Heart left ventricle (tissue), 13 donors: ENCODE data around the gene CAPN2.

Source experiments
- POLR2A ChIP-seq, 2 donors: fragments of 450-650 bp; IDR thresholded peaks; one replicate each; pipeline ENCODE4 v1.6.1; 2017; ENCODE audit warnings: antibody characterized with exemption in 2 of 2, mild to moderate bottlenecking in 2 of 2, moderate library complexity in 2 of 2
- TF ChIP-seq, protein P1 (sequence below), 12 donors: fragments of 200-600 bp; sonication (generic) in 4 of 12; IDR thresholded peaks; one replicate each; pipeline versions ENCODE4 v1.5.0 to v1.8.0; 2018 to 2022; ENCODE audit warnings: antibody characterized with exemption in 12 of 12, mild to moderate bottlenecking in 5 of 12
- donor health status: ischemic (EF 13 %, LVEDD 7.1; RV severe dilation, severe dysfunction).
- donor health status: DM: no; HTN: yes; CAD: no.
- donor health status: DM: no; HTN: no; CAD: no.
- donor health status: ischemic (EF 25% LVEDD 6.9; RV normal size, moderate dysfunction).
- donor health status: ischemic (EF 25% LVEDD 5.7; RV mildly dilated, moderate dysfunction).
- donor health status: ischemic (EF 35%, LVEDD 5.7; RV mildly dilated, moderate dysfunction).
- donor health status: nonischemic (EF 11% LVEDD 7.7; RV severe dilation, severe dysfunction).
- donor health status: DM: yes; HTN: yes; CAD: no.
- donor health status: PGD.
- donor health status: ischemic (EF 29% LVEDD 5.4; RV normal size, mild dysfunction).
- donor health status: nonischemic (EF 23%, LVEDD 6.1; RV moderate dilation, normal function).

GRCh38 chr1:223707256-223708000 is 4.9 kb upstream of the CAPN2 start:
- TF ChIP-seq, protein P1, sequence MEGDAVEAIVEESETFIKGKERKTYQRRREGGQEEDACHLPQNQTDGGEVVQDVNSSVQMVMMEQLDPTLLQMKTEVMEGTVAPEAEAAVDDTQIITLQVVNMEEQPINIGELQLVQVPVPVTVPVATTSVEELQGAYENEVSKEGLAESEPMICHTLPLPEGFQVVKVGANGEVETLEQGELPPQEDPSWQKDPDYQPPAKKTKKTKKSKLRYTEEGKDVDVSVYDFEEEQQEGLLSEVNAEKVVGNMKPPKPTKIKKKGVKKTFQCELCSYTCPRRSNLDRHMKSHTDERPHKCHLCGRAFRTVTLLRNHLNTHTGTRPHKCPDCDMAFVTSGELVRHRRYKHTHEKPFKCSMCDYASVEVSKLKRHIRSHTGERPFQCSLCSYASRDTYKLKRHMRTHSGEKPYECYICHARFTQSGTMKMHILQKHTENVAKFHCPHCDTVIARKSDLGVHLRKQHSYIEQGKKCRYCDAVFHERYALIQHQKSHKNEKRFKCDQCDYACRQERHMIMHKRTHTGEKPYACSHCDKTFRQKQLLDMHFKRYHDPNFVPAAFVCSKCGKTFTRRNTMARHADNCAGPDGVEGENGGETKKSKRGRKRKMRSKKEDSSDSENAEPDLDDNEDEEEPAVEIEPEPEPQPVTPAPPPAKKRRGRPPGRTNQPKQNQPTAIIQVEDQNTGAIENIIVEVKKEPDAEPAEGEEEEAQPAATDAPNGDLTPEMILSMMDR (IDR thresholded peaks at IDR 0.05), result no peak
- no peak for TF ChIP-seq POLR2A (IDR thresholded peaks at IDR 0.05)
